Effector CD8-positive, alpha-beta T cell (primary cell): ENCODE results near the gene STK16.
A peak's percentile ranks its signal among the peaks of the same experiment; 100 is the strongest.
"Not testable (repeated sequence)": the region's sequence is repeated elsewhere in the genome, so short reads cannot be mapped to it uniquely, and the experiment has no call there.

ENCODE experiments used
- DNase-seq: peaks from one replicate; lab custom pipeline; 2025; lab: John Stamatoyannopoulos, UW
- total RNA-seq, 4 experiments: gene quantifications; one replicate each; lab custom pipeline; 2026; lab: John Stamatoyannopoulos, UW

The STK16 gene
- 21.3 to 25.7 (median 24.5) reads per million in 4 experiments for total RNA-seq

GRCh38 chr2:219245148-219245898, at the start of gene STK16, which contains the start of gene GLB1L:
Gene STK16 (plus strand): TSS chr2:219245479. CDS start chr2:219246000, 521 bp downstream.
Gene GLB1L (minus strand): TSS chr2:219245444. CDS start chr2:219243573, 1,871 bp downstream.
- DNase-seq, result peak; percentile 70

- DNase-seq, result no peak
Measured at GRCh38 chr2:219197388-219197787, 47.9 kb upstream of the STK16 start.

GRCh38 chr2:219198974-219199373, 46.3 kb upstream of the STK16 start:
- DNase-seq, result no peak

- no peak for DNase-seq
Measured at GRCh38 chr2:219199470-219200211, 45.6 kb upstream of the STK16 start.

GRCh38 chr2:219200502-219201326, 44.6 kb upstream of the STK16 start:
- not testable (repeated sequence) for DNase-seq

GRCh38 chr2:219201331-219201730, 43.9 kb upstream of the STK16 start:
- not testable (repeated sequence) for DNase-seq

- no peak for DNase-seq
Measured at GRCh38 chr2:219204425-219205164, 40.7 kb upstream of the STK16 start.

GRCh38 chr2:219205165-219205538, 40.1 kb upstream of the STK16 start:
- DNase-seq, result no peak

- no peak for DNase-seq
Measured at GRCh38 chr2:219205981-219206327, 39.3 kb upstream of the STK16 start.

- DNase-seq, result peak; percentile 92
Measured at GRCh38 chr2:219206328-219207133, 38.7 kb upstream of the STK16 start, which contains the start of gene ZFAND2B. Gene ZFAND2B (plus strand): TSS chr2:219206782. CDS start chr2:219206988, 206 bp downstream.

GRCh38 chr2:219207134-219207883, 38.0 kb upstream of the STK16 start:
- no peak for DNase-seq

GRCh38 chr2:219207884-219208740, 37.2 kb upstream of the STK16 start:
- no peak for DNase-seq

GRCh38 chr2:219209236-219210195, 35.8 kb upstream of the STK16 start:
- no peak for DNase-seq

GRCh38 chr2:219210196-219210885, 34.9 kb upstream of the STK16 start:
- DNase-seq, result no peak

GRCh38 chr2:219210886-219211362, 34.4 kb upstream of the STK16 start:
- DNase-seq, result no peak

GRCh38 chr2:219213026-219213415, 32.3 kb upstream of the STK16 start:
- DNase-seq, result no peak
